ENCODE measurements around the gene NDST1. TPM values are rescaled to one million over a fixed set of nuclear protein-coding genes. Genes with fewer than 3 reads are reported as not detected.

The NDST1 gene
- total RNA-seq, 3 donors from 2014 or later: 5.0 to 8.0 (median 5.6) TPM

DNA sequence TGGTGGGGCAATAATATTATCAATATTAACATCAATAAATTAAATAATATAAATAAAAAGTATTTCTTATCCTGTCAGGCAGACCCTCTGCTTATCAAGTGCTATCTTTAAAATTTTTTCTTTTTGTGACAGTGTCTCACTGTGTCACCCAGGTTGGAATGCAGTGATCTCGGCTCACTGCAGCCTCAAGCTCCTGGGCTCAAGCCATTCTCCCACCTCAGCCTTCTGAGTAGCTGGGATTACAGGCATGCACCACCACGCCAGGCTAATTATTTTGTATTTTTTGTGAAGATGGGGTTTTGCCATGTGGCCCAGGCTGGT is 53.2 kb downstream of the NDST1 start:
- H3K9me3 Mint-ChIP-seq: no peaks in the 10 kb centered on the region
- no peaks in the 10 kb centered on the region for H3K4me1 Mint-ChIP-seq (ENCODE audit: low read depth)
- H3K27me3 Mint-ChIP-seq (ENCODE audit: low read depth): no peaks in the 10 kb centered on the region
- peak in 1 of 2 donors; percentile 23 for ATAC-seq
- no peaks in the 10 kb centered on the region for H3K36me3 Mint-ChIP-seq (ENCODE audit: insufficient read depth)
- no peak overlapping the region for H3K4me3 Mint-ChIP-seq
- no peak for DNase-seq

DNA sequence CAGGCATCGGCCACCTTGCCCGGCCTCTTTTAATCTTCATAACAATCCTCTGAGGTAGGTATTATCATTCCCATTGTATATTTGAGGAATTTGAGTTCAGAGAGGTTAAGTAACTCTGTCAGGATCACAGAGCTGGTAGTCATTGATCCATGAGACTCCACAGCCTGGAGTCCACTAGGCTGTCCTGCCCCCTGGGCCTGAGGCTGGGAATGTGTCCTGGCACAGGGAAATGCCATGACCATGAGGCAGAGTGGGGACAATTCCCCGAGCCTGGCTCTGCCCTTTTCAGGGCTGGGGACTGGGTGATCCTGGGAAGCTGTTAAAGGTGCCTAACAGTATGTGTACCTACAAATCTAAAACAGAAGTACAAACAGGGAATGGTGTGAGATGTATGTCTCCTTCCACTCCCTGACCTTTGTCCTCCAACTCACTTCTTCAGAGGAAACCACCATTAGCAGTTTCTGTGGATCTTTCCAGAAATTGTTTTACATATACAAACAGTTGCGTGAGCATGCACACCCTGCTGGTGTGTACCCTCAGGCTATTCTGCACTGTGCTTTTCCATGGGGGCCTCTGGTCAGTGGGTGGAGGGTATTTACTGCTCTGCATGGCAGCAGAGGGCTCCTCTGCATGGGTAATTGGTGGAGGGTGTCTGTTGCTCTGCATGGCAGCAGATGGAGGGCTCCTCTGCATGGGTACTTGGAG is 53.8 kb downstream of the NDST1 start:
- H3K4me3 Mint-ChIP-seq: no peak overlapping the region
- no peaks in the 10 kb centered on the region for H3K4me1 Mint-ChIP-seq (ENCODE audit: low read depth)
- no peaks in the 10 kb centered on the region for H3K27me3 Mint-ChIP-seq (ENCODE audit: low read depth)
- ATAC-seq (no peak), DNase-seq (no peak)
- H3K9me3 Mint-ChIP-seq: no peaks in the 10 kb centered on the region
- no peaks in the 10 kb centered on the region for H3K36me3 Mint-ChIP-seq (ENCODE audit: insufficient read depth)

- Mint-ChIP-seq H3K4me1 (ENCODE audit: low read depth) (no peaks in the 10 kb centered on the region), H3K4me3 (no peak overlapping the region), H3K36me3 (ENCODE audit: insufficient read depth) (no peaks in the 10 kb centered on the region), H3K27me3 (ENCODE audit: low read depth) (no peaks in the 10 kb centered on the region), H3K9me3 (no peaks in the 10 kb centered on the region)
- ATAC-seq (no peak), DNase-seq (no peak)
These were observed 54.9 kb downstream of the NDST1 start for GRCh38 chr5:150562832-150563231.

GRCh38 chr5:150565868-150566267 is 57.9 kb downstream of the NDST1 start:
- H3K4me1 Mint-ChIP-seq (ENCODE audit: low read depth): no peaks in the 10 kb centered on the region
- H3K36me3 Mint-ChIP-seq (ENCODE audit: insufficient read depth): no peaks in the 10 kb centered on the region
- H3K9me3 Mint-ChIP-seq: no peaks in the 10 kb centered on the region
- no peak for ATAC-seq
- DNase-seq: no peak
- no peak overlapping the region for H3K4me3 Mint-ChIP-seq
- H3K27me3 Mint-ChIP-seq (ENCODE audit: low read depth): no peaks in the 10 kb centered on the region

DNA sequence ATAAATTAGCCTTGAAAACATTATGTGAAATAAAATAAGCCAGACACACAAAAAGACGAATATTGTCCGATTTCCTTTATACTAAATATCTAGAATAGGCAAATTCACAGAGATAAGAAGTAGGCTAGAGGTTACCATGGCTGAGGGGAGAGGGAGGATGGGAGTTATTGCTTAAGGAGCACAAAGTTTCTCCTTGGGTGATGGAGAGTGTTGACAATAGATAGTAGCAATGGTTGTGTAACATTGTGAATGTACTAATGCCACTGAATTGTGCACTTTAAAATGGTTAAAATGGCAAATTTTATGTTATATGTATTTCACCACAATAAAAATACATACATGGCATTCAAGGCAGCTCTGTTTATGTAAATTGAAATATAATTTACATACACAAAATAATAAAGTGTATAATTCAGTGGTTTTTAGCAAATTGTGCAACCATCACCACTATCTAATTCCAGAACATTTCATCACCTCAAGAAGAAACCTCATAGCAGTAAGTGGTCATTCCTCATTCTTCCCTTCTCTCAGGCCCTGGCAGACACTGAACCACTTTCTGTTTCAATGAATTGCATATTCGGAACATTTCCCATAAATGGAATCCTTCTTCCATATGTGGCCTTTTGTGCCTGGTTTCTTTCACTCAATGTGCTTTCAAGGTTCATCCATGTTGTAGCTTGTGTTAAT is 59.2 kb downstream of the NDST1 start:
- Mint-ChIP-seq H3K9me3 (no peaks in the 10 kb centered on the region), H3K4me3 (no peak overlapping the region), H3K27me3 (ENCODE audit: low read depth) (no peaks in the 10 kb centered on the region), H3K36me3 (ENCODE audit: insufficient read depth) (no peaks in the 10 kb centered on the region), H3K4me1 (ENCODE audit: low read depth) (no peaks in the 10 kb centered on the region)
- no peak for DNase-seq
- ATAC-seq: no peak

DNA sequence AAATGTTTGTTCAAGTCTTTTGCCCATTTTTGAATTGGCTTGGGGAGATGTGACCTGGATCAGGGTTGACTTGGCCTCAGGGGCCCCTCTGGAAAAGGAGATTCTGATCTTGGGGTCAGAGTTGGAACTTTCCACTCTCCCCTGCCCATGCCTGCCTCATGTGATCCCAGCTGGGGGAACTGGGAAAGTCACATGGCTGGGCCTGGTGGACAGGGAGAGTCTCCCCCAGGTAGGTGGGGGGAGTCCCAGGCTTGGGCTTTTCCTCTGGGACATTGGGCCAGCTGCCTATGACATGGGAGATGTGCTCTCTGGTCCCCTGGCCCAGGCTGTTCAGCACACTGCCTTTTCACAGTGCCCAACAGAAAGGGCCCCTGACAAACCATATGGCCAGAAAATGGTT is 60.7 kb downstream of the NDST1 start:
- Mint-ChIP-seq H3K27me3 (ENCODE audit: low read depth) (no peaks in the 10 kb centered on the region), H3K9me3 (no peaks in the 10 kb centered on the region), H3K4me3 (no peak overlapping the region), H3K36me3 (ENCODE audit: insufficient read depth) (no peaks in the 10 kb centered on the region), H3K4me1 (ENCODE audit: low read depth) (no peaks in the 10 kb centered on the region)
- no peak for DNase-seq
- no peak for ATAC-seq

DNA sequence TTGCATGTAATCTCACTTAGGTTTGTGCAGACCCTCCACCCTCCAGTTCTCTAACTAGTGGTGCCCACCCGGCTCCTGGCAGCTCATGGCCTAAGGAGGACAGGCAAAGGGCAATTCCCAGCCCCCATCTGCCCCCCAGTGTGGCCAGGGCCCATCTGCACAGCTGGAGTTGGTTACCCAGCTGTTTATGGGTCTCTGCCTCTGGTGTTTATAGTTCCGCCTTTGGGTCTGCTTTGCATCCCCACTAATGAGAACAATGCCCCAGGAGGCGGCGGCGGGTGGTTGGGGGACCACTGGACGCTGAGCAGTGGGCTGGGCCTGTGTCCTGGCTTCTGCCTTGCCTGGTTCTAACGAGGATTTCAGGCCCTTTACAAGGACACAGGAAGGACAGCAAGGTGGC is 62.4 kb downstream of the NDST1 start:
- no peak overlapping the region for H3K4me3 Mint-ChIP-seq
- no peaks in the 10 kb centered on the region for H3K9me3 Mint-ChIP-seq
- no peaks in the 10 kb centered on the region for H3K27me3 Mint-ChIP-seq (ENCODE audit: low read depth)
- no peaks in the 10 kb centered on the region for H3K36me3 Mint-ChIP-seq (ENCODE audit: insufficient read depth)
- ATAC-seq (no peak), DNase-seq (no peak)
- no peaks in the 10 kb centered on the region for H3K4me1 Mint-ChIP-seq (ENCODE audit: low read depth)

GRCh38 chr5:150571836-150572235 is 63.9 kb downstream of the NDST1 start:
- no peaks in the 10 kb centered on the region for H3K27me3 Mint-ChIP-seq (ENCODE audit: low read depth)
- no peaks in the 10 kb centered on the region for H3K9me3 Mint-ChIP-seq
- H3K4me3 Mint-ChIP-seq: no peak overlapping the region
- no peaks in the 10 kb centered on the region for H3K4me1 Mint-ChIP-seq (ENCODE audit: low read depth)
- DNase-seq (no peak), ATAC-seq (no peak)
- no peaks in the 10 kb centered on the region for H3K36me3 Mint-ChIP-seq (ENCODE audit: insufficient read depth)

DNA sequence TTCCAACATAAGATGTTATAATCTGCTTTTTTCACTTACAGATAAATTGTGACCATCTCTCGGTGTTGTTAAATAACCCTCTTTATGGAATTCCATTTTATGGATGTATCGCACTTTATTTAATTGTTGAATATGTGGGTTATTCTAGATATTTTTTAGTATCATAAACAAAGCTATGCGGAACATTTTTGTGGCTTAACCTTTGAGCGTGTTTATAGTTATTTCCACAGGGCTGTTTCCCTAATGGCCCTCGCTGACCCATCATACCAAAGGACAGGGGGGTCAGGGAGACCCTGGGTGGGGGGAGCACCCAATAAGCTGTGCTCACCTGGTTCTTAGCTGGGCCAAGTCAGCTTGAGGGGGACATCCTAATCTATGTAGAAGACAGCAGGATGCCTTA is 65.3 kb downstream of the NDST1 start:
- Mint-ChIP-seq H3K27me3 (ENCODE audit: low read depth) (no peaks in the 10 kb centered on the region), H3K9me3 (no peaks in the 10 kb centered on the region), H3K4me3 (no peak overlapping the region), H3K36me3 (ENCODE audit: insufficient read depth) (no peaks in the 10 kb centered on the region), H3K4me1 (ENCODE audit: low read depth) (no peaks in the 10 kb centered on the region)
- DNase-seq (no peak), ATAC-seq (no peak)

- no peaks in the 10 kb centered on the region for H3K36me3 Mint-ChIP-seq (ENCODE audit: insufficient read depth)
- H3K4me1 Mint-ChIP-seq (ENCODE audit: low read depth): no peaks in the 10 kb centered on the region
- H3K9me3 Mint-ChIP-seq: no peaks in the 10 kb centered on the region
- no peak for ATAC-seq
- DNase-seq: no peak
- H3K4me3 Mint-ChIP-seq: no peak overlapping the region
- H3K27me3 Mint-ChIP-seq (ENCODE audit: low read depth): no peaks in the 10 kb centered on the region
These were observed 66.2 kb downstream of the NDST1 start for GRCh38 chr5:150573867-150574817.

DNA sequence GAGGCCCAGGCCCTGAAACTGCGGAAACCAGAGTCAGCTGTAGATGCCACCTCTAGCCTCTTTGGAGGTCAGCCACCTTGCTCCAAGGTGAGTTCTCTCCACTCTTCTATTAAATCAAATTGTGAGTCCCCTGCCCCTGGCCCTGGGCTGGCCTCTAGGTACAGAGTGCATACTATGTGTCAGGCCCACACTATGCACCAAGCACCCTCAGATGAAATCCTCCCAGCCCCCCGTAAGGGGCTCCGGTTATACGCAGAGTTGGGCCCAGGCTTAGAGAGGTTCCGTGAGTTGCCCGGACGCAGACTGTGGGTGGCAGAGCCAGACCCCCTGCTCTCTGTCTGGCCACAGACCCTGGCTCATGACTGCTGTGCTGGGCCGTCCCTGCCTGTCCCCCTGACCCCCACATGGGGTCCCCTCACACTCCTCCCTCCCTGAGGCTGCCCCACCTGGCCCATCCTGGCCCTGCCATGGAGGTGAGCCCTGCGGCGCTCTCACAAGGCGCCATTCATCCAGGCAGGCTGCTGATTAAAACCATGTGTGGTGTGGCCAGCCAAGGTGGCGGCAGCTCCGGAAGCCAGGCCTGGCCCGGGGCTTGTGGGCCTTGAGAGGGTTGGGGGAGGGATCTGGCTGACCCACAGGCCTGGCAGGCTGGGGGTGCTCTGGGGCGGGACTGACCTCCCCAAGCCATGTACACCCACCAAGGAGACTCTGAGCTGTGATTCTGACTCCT is 67.1 kb downstream of the NDST1 start:
- DNase-seq (no peak), ATAC-seq (no peak)
- Mint-ChIP-seq H3K27me3 (ENCODE audit: low read depth) (no peaks in the 10 kb centered on the region), H3K4me3 (no peak overlapping the region), H3K9me3 (no peaks in the 10 kb centered on the region), H3K4me1 (ENCODE audit: low read depth) (no peaks in the 10 kb centered on the region), H3K36me3 (ENCODE audit: insufficient read depth) (no peaks in the 10 kb centered on the region)

GRCh38 chr5:150575745-150576448 is 68.0 kb downstream of the NDST1 start:
- Mint-ChIP-seq H3K4me3 (no peak overlapping the region), H3K27me3 (ENCODE audit: low read depth) (peaks cover 5% of the 10 kb centered on the region), H3K4me1 (ENCODE audit: low read depth) (no peaks in the 10 kb centered on the region), H3K9me3 (no peaks in the 10 kb centered on the region), H3K36me3 (ENCODE audit: insufficient read depth) (no peaks in the 10 kb centered on the region)
- DNase-seq (no peak), ATAC-seq (no peak)

DNA sequence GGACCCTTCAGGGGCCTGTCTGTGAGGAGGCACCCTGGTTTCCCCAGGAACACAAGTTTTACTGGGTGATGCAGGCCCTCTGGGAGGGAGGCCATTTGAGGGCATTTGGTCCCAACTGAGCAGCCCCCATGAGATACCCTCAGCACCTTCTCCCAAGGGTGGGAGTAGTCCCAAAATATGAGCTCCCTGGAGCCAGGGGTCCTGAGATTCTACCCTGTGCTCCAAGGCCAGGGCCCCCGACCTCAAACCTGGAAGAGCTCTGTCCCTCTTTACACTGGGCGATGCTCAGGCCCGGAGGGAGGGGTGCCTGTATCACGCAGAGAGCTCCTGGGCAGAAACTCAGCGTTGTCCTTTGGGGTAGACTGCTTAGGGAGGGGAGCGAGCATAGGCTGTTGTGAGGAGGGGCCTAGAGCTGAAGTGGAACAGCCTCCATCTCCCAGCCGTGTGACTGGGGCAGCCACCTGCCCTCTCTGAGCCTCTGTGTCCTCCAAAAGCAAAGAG is 68.6 kb downstream of the NDST1 start:
- Mint-ChIP-seq H3K9me3 (no peaks in the 10 kb centered on the region), H3K27me3 (ENCODE audit: low read depth) (peaks cover 6% of the 10 kb centered on the region), H3K4me1 (ENCODE audit: low read depth) (no peaks in the 10 kb centered on the region), H3K36me3 (ENCODE audit: insufficient read depth) (no peaks in the 10 kb centered on the region), H3K4me3 (no peak overlapping the region)
- ATAC-seq (no peak), DNase-seq (no peak)

Measured in activated T-cell treated with anti-CD3 and anti-CD28 coated beads, Interleukin-2, amount 50 U/mL, for 4 hours (primary cell).